ENCODE data around the gene TXNRD3.

TXNRD3 gene

GRCh38 chr3:126557415-126557745 lies 97.5 kb downstream of the TXNRD3 start:
- Histone ChIP-seq H3K9me3 (ENCODE audit: insufficient read depth, low read length, severe bottlenecking) (no peaks in the 10 kb centered on the region), H3K4me1 (ENCODE audit: insufficient read depth, low read length) (no peaks in the 10 kb centered on the region), H2AFZ (ENCODE audit: low read depth, low read length) (no peak overlapping the region), H3K4me2 (ENCODE audit: insufficient read depth, low read length) (no peak overlapping the region), H3K79me2 (ENCODE audit: insufficient read depth, low read length) (no peaks in the 10 kb centered on the region), H3K36me3 (ENCODE audit: insufficient read depth, low read length) (no peaks in the 10 kb centered on the region), H3K4me3 (ENCODE audit: low read depth in 1 of 2, low read length in 2 of 2) (no peak overlapping the region), H4K20me1 (ENCODE audit: insufficient read depth, low read length) (no peaks in the 10 kb centered on the region), H3K9ac (ENCODE audit: low read depth, low read length) (no peak overlapping the region), H3K27ac (ENCODE audit: low read length) (no peak overlapping the region), H3K27me3 (ENCODE audit: insufficient read depth, low read length, poor library complexity) (no peaks in the 10 kb centered on the region)
- ATAC-seq (ENCODE audit: insufficient read depth, low read depth) (no peak), DNase-seq (peak; percentile 2)
- no peak for TF ChIP-seq CTCF (IDR thresholded peaks at IDR 0.05; ENCODE audit: borderline replicate concordance, extremely low read depth, low read length, poor library complexity, severe bottlenecking)
- TF ChIP-seq EZH2 (IDR thresholded peaks at IDR 0.05; ENCODE audit: borderline replicate concordance, low read depth, low read length, severe bottlenecking), result no peak
